ENCODE data around the gene FBN2.
"Not testable (repeated sequence)": the region's sequence is repeated elsewhere in the genome, so short reads cannot be mapped to it uniquely, and the experiment has no call there.

Gene FBN2

GRCh38 chr5:128516978-128517377 is 21.1 kb downstream of the FBN2 start:
- Histone ChIP-seq H3K9me3 (no peaks in the 10 kb centered on the region), H3K36me3 (no peaks in the 10 kb centered on the region), H3K4me1 (no peaks in the 10 kb centered on the region), H3K4me3 (ENCODE audit: low read depth, low read length) (no peak overlapping the region), H3K27me3 (no peaks in the 10 kb centered on the region)
- no peak for DNase-seq
- TF ChIP-seq CTCF (IDR thresholded peaks at IDR 0.05; ENCODE audit: low read depth, low read length), result no peak

- Histone ChIP-seq H3K27me3 (no peaks in the 10 kb centered on the region), H3K36me3 (no peaks in the 10 kb centered on the region), H3K9me3 (no peaks in the 10 kb centered on the region), H3K4me3 (ENCODE audit: low read depth, low read length) (no peak overlapping the region), H3K4me1 (no peaks in the 10 kb centered on the region)
- DNase-seq, result no peak
- TF ChIP-seq CTCF (IDR thresholded peaks at IDR 0.05; ENCODE audit: low read depth, low read length), result no peak
Observed at GRCh38 chr5:128513806-128514205, 24.2 kb downstream of the FBN2 start.

GRCh38 chr5:128512894-128513293 is 25.2 kb downstream of the FBN2 start:
- Histone ChIP-seq H3K4me1 (no peaks in the 10 kb centered on the region), H3K4me3 (ENCODE audit: low read depth, low read length) (no peak overlapping the region), H3K27me3 (no peaks in the 10 kb centered on the region), H3K36me3 (no peaks in the 10 kb centered on the region), H3K9me3 (no peaks in the 10 kb centered on the region)
- no peak for DNase-seq
- TF ChIP-seq CTCF (IDR thresholded peaks at IDR 0.05; ENCODE audit: low read depth, low read length), result no peak

GRCh38 chr5:128506643-128507042 is 31.4 kb downstream of the FBN2 start:
- H3K36me3 ChIP-seq, result no peaks in the 10 kb centered on the region
- H3K27me3 ChIP-seq, result no peaks in the 10 kb centered on the region
- no peaks in the 10 kb centered on the region for H3K9me3 ChIP-seq
- no peak for DNase-seq
- no peak for TF ChIP-seq CTCF (IDR thresholded peaks at IDR 0.05; ENCODE audit: low read depth, low read length)
- H3K4me1 ChIP-seq, result no peaks in the 10 kb centered on the region
- H3K4me3 ChIP-seq (ENCODE audit: low read depth, low read length), result no peak overlapping the region

GRCh38 chr5:128503727-128504126 is 34.3 kb downstream of the FBN2 start:
- not testable (repeated sequence) for DNase-seq; H3K4me3 ChIP-seq (ENCODE audit: low read depth, low read length); H3K36me3 ChIP-seq; H3K9me3 ChIP-seq; H3K4me1 ChIP-seq; H3K27me3 ChIP-seq

- peak; percentile 31; the same call in 1 of the 2 replicates for TF ChIP-seq CTCF (IDR thresholded peaks at IDR 0.05; ENCODE audit: low read depth, low read length)
- Histone ChIP-seq H3K4me1 (no peaks in the 10 kb centered on the region), H3K4me3 (ENCODE audit: low read depth, low read length) (no peak overlapping the region), H3K27me3 (no peaks in the 10 kb centered on the region), H3K9me3 (no peaks in the 10 kb centered on the region), H3K36me3 (no peaks in the 10 kb centered on the region)
- DNase-seq, result peak; percentile 12
Observed at GRCh38 chr5:128498844-128499455, 39.1 kb downstream of the FBN2 start.

- no peak overlapping the region for H3K4me3 ChIP-seq (ENCODE audit: low read depth, low read length)
- H3K4me1 ChIP-seq, result no peaks in the 10 kb centered on the region
- peak; percentile 27 for TF ChIP-seq CTCF (IDR thresholded peaks at IDR 0.05; ENCODE audit: low read depth, low read length)
- DNase-seq, result no peak
- H3K36me3 ChIP-seq, result no peaks in the 10 kb centered on the region
- H3K9me3 ChIP-seq, result no peaks in the 10 kb centered on the region
- no peaks in the 10 kb centered on the region for H3K27me3 ChIP-seq
Observed at GRCh38 chr5:128494516-128494915, 43.5 kb downstream of the FBN2 start.

Data from BE2C (cell line).